Stomach (tissue), 9 donors: Measurements from ENCODE around the gene CRTC1. TPM values are rescaled to one million over a fixed set of nuclear protein-coding genes. Genes with fewer than 3 reads are reported as not detected.

Experiments used
- DNase-seq, 2 donors: peaks; one replicate each; pipeline versions ENCODE4 v3.0.0 to v3.0.0-alpha.2; 2013 to 2019
- H3K27ac ChIP-seq, 5 donors: fragments of 200-600 bp in 4 of 5; sonication (generic) in 4 of 5; one replicate each; pipeline ENCODE4 v1.5.1; 2013 to 2019; ENCODE audit warnings: mild to moderate bottlenecking in 1 of 5, moderate library complexity in 1 of 5
- H3K27me3 ChIP-seq, 3 donors: fragments of 200-600 bp; sonication (generic); one replicate each; pipeline ENCODE4 v1.5.1; 2017 to 2019; ENCODE audit warnings: mixed run types in 1 of 3
- H3K36me3 ChIP-seq, 4 donors: fragments of 200-600 bp; sonication (generic); 1 replicate in 3 of 4; 2 replicates in 1 of 4; pipeline ENCODE4 v1.5.1; 2016 to 2019
- H3K4me1 ChIP-seq, 4 donors: fragments of 200-600 bp; sonication (generic); one replicate each; pipeline ENCODE4 v1.5.1; 2016 to 2019
- H3K4me3 ChIP-seq, 4 donors: fragments of 200-600 bp; sonication (generic) in 3 of 4; one replicate each; pipeline ENCODE4 v1.5.1; 2016 to 2019; ENCODE audit warnings: mild to moderate bottlenecking in 1 of 4
- H3K9me3 ChIP-seq, 4 donors: fragments of 200-600 bp; sonication (generic); one replicate each; pipeline ENCODE4 v1.5.1; 2016 to 2019
- EP300 ChIP-seq: sonication (generic); formaldehyde crosslinking; IDR thresholded peaks from one replicate; pipeline ENCODE4 v1.6.1; 2017; ENCODE audit warnings: antibody characterized with exemption
- POLR2A ChIP-seq, 4 donors: fragments of 450-650 bp; IDR thresholded peaks; one replicate each; pipeline ENCODE4 v1.6.1; 2016; ENCODE audit warnings: antibody characterized with exemption in 4 of 4, control low read depth in 2 of 4, mild to moderate bottlenecking in 1 of 4, moderate library complexity in 1 of 4
- POLR2AphosphoS5 ChIP-seq, 3 donors: sonication (generic); formaldehyde crosslinking; IDR thresholded peaks; one replicate each; pipeline ENCODE4 v1.6.1; 2016; ENCODE audit warnings: antibody characterized with exemption in 3 of 3
- WGBS, 5 donors: extraction: QIAGEN DNeasy Blood & Tissue Kit in 3 of 5; methylation state at CpG; one replicate each; pipeline versions ENCODE4 v1.1.5 to v1.1.7; 2013 to 2018; 5-methylcytosine and 5-hydroxymethylcytosine counted together
- intact Hi-C: fragments of 100-400 bp; cut with DNase I; formaldehyde crosslinking; loops from one replicate; pipeline ENCODE4 v1.15.1; 2023; ENCODE audit warnings: low total_unique reads
- polyA plus RNA-seq, 3 donors: library from polyadenylated mRNA; stranded (reverse); fragments of 200-250 nt; gene quantifications; one replicate each; pipeline ENCODE4 v1.2.3, GENCODE V29; 2013
- total RNA-seq, 5 donors: library from RNA; depleted of rRNA; stranded (reverse); fragments of >200 nt; gene quantifications; one replicate each; pipeline versions ENCODE4 v1.1.0 to v1.2.3, GENCODE V29; 2014 to 2016
- TF ChIP-seq, protein P1 (sequence below), 7 experiments: fragments of 450-650 bp in 4 of 7; fragments of 200-600 bp in 3 of 7; sonication (generic) in 3 of 7; IDR thresholded peaks; one replicate each; pipeline ENCODE4 v1.5.1; 2016 to 2019; ENCODE audit warnings: antibody characterized with exemption in 7 of 7, control low read depth in 2 of 7, mild to moderate bottlenecking in 1 of 7
- donor health status: healthy with polysubstance abuse.
- donor health status: Bipolar disorder and iron deficiency.
- donor health status: healthy.

Gene CRTC1
- total and polyA plus RNA-seq, 8 donors = 4.2 to 28.0 (median 4.6) TPM; not detected in 1

DNA sequence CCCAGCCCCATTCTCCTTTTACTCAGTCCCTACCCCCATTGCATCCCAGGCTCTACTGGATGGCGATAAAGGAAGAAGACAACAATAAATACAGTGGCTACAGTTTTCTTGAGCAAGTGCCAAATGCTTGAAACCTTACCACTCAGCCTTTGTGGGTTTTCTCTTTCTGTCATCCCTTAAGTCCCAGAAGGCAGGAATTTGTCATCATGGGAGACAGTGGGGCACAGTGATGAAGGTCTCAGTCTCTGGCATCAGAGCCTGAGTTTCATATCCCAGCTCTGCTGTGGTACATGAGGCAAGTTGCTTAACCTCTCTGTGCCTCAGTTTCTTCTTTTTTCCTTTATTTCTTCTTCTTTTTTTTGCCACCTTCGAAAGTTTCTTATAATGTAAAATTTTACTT is 112.8 kb downstream of the CRTC1 start:
- Histone ChIP-seq H3K4me1 (peaks cover 0 to 17% (median 11%) of the 10 kb centered on the region in 4 donors), H3K4me3 (no peak overlapping the region), H3K27me3 (peaks cover 1 to 92% (median 30%) of the 10 kb centered on the region in 3 donors), H3K27ac (no peak overlapping the region), H3K9me3 (no peaks in the 10 kb centered on the region), H3K36me3 (no peaks in the 10 kb centered on the region)
- 64 to 78% (median 69%) methylated on average over 2 of the region's 2 CpGs for WGBS, 5 donors
- no peak for DNase-seq
- no peak for TF ChIP-seq EP300
- intact Hi-C loops = no loop called here

DNA sequence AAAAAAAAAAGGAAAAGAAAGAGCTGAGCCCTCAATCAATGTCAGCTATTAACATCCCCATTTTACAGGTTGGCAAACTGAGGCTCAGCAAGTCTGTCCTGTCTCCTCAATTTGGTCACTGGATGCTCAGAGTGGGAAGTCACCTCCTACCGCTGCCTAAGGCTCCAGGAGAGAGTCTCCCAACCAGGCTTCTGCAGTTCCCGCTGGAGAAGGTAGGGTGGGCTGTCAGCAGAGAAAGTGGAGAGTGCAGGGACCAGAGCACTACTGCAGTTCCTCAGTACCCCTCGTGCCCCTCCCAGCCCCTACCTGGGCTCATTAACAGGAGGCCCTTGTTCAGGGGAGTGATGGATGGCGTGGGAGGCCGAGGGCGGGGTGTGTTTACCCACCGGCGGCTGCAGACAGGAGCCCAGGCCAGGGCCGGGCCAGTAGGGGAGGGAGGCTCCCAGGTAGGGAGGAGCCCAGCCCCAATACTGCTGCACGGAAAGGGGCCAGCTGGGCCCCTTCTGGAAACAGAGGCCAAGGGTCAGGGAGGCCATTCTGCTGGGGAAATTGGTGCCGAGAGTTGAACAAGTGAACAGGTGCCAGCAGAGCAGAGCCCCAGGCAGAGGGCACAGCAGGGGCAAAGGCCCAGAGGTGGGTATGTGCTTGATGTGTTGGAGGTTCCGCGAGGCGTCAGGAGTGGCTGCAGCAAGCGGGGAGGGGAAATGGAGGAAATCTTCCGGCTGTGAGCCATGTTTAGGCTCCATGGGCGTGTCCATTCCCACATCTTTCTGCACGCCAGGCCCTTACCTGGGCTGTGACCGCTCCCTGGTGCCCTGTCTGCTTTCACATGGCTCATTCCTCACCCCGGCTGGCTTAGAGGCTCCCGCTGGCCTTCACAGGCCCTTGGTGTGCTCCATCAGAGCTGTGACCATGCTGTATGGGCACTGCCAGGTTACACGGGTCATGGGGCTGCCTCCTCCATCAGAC is 115.2 kb downstream of the CRTC1 start:
- WGBS, 5 donors = 22 to 33% (median 25%) methylated on average over 14 to 22 of the region's 22 CpGs
- Histone ChIP-seq H3K4me1 (peaks cover 0 to 17% (median 10%) of the 10 kb centered on the region in 4 donors), H3K36me3 (no peaks in the 10 kb centered on the region), H3K4me3 (no peak overlapping the region), H3K27ac (no peak overlapping the region), H3K27me3 (peaks cover 0 to 88% (median 16%) of the 10 kb centered on the region in 3 donors), H3K9me3 (no peaks in the 10 kb centered on the region)
- TF ChIP-seq EP300 (no peak), POLR2A (IDR thresholded peaks at IDR 0.05) (no peak), POLR2AphosphoS5 (IDR thresholded peaks at IDR 0.05) (no peak)
- TF ChIP-seq, protein P1, sequence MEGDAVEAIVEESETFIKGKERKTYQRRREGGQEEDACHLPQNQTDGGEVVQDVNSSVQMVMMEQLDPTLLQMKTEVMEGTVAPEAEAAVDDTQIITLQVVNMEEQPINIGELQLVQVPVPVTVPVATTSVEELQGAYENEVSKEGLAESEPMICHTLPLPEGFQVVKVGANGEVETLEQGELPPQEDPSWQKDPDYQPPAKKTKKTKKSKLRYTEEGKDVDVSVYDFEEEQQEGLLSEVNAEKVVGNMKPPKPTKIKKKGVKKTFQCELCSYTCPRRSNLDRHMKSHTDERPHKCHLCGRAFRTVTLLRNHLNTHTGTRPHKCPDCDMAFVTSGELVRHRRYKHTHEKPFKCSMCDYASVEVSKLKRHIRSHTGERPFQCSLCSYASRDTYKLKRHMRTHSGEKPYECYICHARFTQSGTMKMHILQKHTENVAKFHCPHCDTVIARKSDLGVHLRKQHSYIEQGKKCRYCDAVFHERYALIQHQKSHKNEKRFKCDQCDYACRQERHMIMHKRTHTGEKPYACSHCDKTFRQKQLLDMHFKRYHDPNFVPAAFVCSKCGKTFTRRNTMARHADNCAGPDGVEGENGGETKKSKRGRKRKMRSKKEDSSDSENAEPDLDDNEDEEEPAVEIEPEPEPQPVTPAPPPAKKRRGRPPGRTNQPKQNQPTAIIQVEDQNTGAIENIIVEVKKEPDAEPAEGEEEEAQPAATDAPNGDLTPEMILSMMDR (IDR thresholded peaks at IDR 0.05) = no peak
- intact Hi-C loops = no loop called here
- peak; percentile 45 to 90 for DNase-seq

DNA sequence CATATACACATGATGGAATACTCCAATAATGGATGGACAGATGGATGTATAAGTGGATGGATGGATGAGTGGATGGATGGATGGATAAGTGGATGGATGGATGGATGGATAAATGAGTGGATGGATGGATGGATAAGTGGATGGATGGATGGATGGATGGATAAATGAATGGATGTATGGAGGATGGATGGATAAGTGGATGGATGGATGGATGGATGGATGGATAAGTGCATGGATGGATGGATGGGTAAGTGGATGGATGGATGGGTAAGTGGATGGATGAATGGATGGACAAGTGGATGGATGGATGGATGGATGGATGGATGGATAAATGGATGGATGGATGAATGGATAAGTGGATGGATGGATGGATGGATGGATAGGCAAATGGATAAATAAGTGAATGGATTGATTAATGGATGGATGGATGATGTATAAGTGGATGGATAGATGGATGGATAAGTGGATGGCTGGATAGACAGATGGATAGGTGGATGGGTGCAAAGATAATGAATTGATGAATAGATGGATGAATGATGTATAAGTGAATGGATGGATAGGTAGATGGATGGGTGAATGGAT is 116.0 kb downstream of the CRTC1 start:
- H3K27ac ChIP-seq = no peak overlapping the region
- no peak for DNase-seq
- H3K4me3 ChIP-seq = no peak overlapping the region
- peaks cover 0 to 17% (median 10%) of the 10 kb centered on the region in 4 donors for H3K4me1 ChIP-seq
- no peaks in the 10 kb centered on the region for H3K36me3 ChIP-seq
- intact Hi-C loops = no loop called here
- H3K27me3 ChIP-seq = peaks cover 0 to 88% (median 16%) of the 10 kb centered on the region in 3 donors
- no peaks in the 10 kb centered on the region for H3K9me3 ChIP-seq
- no peak for TF ChIP-seq POLR2A (IDR thresholded peaks at IDR 0.05)
- TF ChIP-seq, protein P1 (IDR thresholded peaks at IDR 0.05) = no peak
- no peak for TF ChIP-seq POLR2AphosphoS5 (IDR thresholded peaks at IDR 0.05)
- TF ChIP-seq EP300 = no peak

DNA sequence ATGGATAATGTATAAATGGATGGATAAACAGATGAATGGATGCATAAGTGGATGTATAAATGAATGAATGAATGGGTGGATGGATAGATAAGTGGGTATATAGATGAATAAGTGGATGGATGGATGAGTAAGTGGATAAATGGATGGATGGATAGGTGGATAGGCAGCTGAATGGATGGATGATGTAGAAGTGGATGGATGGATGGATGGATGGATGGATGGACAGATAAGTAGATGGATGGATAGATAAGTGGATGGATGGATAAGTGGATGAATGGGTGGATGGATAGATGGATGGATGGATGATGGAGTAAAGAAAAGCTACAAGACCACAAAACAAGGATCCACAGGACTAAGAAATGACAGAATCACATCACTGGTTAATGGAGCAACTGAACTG is 116.6 kb downstream of the CRTC1 start:
- intact Hi-C loops = no loop called here
- Histone ChIP-seq H3K27ac (no peak overlapping the region), H3K36me3 (no peaks in the 10 kb centered on the region), H3K4me1 (peaks cover 0 to 17% (median 10%) of the 10 kb centered on the region in 4 donors), H3K27me3 (peaks cover 0 to 82% (median 16%) of the 10 kb centered on the region in 3 donors), H3K9me3 (no peaks in the 10 kb centered on the region), H3K4me3 (no peak overlapping the region)
- no peak for DNase-seq
- TF ChIP-seq POLR2AphosphoS5 (IDR thresholded peaks at IDR 0.05) (no peak), POLR2A (IDR thresholded peaks at IDR 0.05) (no peak), EP300 (no peak)
- TF ChIP-seq, protein P1 (IDR thresholded peaks at IDR 0.05) = no peak
